GM21390 (cell line): ENCODE measurements around the gene TMC3.
"Not testable (repeated sequence)": the region's sequence is repeated elsewhere in the genome, so short reads cannot be mapped to it uniquely, and the experiment has no call there.

Experiments used
- ATAC-seq: cut with Tn5 transposase; IDR thresholded peaks from one replicate; pipeline ENCODE4 v1.9.1; 2021; ENCODE audit not compliant: unreplicated experiment

Gene TMC3

DNA sequence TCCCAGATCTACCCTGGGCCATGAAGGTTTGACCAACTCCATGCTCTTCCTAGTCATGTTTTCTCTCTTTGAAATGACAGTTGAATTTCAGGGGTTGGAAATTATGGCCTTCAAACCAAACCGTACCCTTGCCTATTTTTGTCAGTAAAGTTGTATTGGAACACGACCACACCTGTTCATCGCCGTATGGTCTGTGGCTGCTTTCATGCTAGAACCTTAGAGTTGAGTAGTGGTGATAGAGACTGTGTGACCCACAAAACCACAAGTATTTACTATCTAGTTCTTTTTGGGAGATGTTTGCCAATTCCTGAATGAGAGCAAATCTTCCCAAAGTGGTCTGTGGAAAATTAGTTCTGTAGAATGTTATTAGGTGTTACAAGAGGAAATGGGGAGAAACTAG, 26.1 kb downstream of the TMC3 start:
- ATAC-seq: no peak

DNA sequence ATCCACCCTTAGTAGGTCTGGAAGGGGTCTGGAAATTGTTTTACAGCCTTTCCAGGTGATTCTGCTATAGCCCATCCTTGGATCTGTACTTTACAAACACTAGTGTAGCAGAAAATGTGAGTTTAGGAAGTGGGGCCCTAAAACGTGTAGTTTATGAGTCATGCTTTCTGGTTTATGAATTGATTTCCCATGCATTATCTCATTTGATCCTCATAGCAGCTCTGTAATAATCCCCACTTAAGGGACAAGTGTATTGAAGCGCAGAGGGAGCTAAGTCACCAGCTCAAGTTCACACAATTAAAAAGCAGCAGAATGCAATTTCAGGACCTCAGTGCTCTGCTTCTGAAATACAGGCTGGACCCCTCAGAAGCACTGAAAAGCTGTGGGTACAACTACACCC, 27.4 kb downstream of the TMC3 start:
- no peak for ATAC-seq

DNA sequence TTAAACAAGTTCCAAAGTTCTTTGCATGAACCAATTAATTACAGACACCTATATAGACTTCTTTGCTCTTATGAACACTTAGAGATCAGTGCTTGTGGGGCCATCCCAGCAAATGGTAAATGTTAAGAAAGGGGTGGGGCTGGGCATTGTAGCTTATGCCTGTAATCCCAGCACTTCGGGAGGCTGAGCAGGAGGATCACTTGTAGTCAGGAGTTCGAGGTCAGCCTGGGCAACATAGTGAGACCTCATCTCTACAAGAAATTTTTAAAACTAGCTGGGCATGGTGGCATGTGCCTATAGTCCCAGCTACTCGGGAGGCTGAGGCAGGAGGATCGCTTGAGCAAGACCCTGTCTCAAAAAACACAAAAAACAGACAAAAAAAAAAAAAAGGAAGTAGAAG, 30.6 kb downstream of the TMC3 start:
- no peak for ATAC-seq

DNA sequence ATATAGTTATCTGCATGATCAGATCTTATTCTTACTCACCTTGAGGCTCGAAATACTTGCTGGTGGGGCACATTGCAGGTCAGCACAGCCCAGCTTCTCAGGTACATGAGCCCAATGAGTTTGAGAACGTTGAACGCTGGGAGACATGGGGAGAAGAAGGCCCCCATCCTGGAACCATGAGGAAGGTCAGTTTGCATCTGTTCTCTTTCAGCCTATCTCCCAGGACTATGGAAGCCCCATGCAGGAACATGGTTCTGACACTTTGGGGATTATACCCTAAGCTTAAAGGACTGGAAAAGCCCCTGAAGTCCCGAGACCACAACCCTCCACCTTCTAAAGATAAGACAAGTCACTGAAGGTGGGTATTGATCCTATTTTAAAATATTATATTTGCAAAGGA, 32.7 kb downstream of the TMC3 start:
- ATAC-seq: no peak

DNA sequence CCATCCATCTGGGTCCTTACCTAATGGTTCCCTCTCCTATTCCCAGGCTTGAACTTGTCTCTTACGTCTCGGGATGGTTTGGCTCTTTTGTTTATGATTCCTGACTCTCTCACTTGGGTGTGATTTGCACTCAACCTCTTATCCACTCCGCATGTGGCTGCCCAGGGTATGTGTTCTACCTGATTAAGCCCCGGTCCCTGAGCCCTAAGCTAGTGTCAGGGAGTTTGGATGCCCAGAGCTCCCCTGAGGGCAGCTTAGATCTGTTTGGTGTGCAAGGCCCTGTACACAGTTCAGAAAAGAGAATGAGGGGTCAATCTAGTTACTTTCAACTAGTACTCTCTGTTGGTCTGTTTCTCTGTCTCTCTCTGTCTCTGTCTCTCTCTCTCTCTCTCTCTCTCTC, 34.2 kb downstream of the TMC3 start:
- ATAC-seq: no peak

DNA sequence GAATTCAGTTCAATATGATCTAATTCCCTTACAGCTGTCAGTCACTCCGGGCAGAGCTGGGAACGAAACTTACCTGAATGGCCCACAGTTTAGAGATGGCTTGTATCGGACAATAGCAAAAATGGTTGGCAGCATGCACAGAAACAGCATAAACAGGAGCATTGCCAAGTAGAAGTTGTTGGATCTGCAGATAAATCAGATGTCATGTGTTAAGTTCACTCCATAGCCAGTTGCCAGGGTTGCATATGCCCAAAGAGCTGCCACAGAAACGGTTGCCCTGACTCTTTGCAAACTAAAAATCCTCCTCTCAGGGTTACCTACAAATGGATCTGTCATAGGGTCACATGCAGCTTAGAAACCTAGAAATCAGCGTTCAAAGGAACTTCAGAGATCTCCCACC, 34.7 kb downstream of the TMC3 start:
- no peak for ATAC-seq

DNA sequence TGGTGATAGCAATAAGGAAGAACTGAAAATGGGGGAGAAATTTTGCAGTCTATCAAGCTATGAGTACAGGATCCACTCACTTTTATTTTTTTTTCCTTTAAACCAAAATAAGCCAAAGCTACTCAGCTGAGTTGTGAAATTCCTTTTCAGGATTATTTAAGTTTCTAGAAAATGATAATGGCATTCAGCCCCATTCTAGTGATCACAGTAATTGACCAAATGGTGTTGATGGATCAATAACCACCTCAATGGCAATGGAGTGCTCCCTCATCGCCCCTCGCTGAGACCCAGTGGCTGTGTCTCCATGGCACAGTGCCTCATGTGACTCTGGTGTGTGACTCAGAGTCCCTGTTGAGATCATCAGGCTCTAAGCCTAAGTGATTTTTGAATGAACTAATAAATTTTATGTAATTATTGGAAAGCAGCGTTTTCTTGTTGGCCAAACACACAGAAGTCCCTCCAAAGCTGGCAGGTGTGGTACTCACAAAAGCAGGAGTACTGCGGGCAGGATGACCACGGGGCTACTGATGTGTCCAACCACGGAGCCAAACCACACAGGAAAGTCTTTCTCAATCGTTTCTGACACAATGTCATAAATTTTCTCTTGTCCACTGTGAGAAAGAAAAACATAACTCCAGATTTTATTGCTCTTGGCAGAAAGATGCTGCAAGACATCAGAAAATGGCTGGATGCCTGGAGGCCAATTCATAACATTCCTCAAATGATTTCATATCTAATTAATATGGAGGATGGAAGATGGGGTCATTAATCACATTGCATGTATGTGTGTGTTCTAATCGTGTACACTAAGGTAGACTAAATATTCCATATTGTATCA, 35.6 kb downstream of the TMC3 start:
- ATAC-seq: no peak

DNA sequence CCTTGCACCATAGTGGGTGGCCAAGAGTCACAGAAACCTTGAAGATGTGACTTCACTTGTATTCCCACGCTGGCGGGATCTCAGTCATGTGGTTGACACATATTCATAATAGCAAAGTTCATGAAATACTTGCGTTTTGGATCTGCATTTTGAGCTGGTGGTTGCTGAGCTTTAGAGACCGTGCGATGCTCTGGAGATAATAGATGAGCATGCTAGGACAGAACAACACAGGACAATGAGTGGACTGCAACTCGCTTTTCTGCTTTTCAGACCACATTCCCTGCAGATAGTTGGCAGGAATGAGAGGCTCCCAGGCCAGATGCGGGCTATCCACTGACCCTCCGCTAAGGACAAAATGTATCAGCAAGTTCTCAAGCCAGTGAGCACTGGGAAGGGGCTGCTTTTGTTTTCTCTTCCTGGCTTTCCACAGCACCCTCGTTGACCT, 36.3 kb downstream of the TMC3 start:
- ATAC-seq: no peak

DNA sequence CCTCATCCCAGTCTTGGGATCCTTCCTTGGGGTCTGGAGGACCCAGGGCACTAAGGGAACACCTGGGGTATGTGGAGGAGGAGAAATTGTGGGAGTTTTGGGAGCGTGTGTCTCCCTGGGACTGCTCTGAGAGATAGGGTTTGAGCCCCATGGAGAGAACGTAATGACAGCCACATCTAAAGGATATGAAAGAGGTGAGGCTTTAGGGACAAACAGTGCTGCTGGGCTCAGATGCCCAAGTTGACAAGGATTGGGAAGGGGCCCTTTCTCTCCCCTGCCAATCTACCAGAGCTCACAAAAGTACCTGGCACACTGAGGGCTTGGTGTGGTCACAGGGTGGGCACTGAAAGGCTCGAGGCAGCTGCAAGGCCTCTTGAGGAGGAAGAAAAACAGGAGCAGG, 36.8 kb downstream of the TMC3 start:
- no peak for ATAC-seq

DNA sequence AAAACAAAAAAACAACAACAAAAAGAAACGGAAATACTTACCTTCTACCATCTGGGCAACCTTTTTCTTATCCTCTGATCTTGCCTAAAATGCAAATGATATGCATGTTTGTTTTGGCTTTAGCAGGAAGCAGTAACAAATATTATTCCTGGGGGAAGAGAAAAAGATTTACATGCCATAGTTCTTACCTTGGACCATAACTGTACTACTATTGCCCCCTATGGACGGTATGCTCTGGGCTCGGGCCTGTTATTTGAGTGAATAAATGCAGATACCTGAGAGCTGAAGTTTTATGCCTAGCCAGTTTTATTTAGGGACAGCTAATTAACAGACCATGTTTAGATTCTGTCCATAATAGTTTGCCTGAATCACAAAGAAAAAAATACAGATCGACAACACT, 37.4 kb downstream of the TMC3 start:
- no peak for ATAC-seq

DNA sequence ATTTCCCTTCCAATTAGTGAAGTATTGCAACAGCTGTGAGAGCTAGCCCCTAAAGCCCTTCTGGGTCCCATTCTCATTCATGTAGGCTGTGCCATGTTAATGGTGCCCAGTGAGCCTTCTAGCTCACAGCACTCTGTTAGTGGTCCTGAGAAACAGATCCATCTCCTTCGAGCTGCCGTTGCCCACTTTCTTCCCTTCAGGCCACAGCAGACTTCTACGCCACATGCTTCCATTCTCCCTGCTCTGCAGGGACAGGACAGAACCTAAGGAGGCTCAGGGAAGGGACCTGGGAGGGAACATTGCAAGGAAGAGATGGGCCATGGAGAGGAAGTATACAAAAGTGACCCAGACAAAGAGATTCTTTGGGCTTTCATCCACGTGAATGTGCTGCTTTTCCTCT, 38.4 kb downstream of the TMC3 start:
- no peak for ATAC-seq

DNA sequence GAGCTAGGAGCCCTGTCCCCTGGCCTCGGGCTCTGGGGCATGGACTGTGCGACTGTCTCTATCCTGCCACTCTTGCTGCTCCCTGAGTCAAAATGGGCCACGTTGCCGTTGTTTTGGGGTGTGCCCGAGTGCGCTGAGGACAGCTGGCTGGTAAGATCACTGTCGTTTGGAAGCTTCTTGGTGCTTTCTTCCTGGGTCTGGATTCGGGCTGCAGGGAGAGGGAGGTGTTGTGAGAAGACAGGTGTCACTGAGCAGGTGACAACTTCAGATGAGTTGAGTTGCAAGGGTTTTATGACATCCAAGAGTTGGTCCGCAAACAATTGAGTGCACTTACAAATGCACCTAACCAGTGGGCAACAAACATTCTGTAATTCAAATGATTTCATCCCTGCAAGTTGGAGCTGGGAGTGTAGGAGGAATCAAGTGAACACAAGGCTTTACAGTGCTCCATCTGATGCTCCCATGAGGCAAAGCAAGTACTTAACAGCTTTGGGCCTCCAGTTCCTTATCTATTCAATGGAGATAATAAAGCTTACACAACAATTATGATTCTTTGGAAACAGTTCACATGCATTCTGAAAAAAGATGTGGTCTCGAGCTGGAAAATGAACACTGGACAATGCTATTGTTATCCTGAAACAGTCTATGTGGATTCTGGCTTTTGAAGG, 39.1 kb downstream of the TMC3 start:
- no peak for ATAC-seq

DNA sequence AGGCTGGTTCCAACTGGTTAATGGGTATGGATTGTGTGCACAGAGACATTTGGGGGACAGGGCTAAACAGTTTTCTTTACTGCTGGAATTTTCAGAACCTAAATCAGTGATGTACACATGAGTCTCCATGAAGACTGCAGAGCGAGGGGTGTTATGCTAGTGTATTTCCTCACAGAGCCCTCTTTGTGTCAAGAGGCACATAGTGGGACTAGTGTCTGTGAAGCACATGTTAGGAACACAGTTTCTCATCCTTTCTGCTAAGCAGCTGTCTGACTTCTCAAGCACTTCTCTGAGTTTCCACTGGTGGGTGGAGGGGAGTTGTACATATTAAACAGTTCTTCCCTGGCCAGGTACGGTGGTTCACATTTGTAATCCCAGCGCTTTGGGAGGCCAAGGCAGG, 40.6 kb downstream of the TMC3 start:
- no peak for ATAC-seq

DNA sequence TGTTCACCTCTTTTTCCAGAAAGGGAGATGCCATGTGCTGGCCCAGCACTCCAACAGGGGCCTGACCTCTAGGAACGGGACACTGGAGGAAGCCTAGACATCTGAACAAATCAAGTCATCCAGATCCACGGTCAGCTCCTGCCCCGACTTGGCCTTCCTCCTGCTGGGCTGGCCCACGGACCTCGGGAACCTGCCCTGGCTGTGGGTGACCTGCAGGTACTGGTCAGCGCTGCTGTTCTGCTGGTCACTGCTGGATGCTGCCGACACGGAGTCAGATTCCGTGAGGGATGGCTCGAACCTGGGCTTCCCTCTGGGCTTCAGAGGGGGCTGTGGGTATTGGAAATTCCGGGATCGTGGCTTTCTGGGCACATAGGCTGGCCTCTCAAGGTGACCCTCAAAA, 41.7 kb downstream of the TMC3 start:
- no peak for ATAC-seq

DNA sequence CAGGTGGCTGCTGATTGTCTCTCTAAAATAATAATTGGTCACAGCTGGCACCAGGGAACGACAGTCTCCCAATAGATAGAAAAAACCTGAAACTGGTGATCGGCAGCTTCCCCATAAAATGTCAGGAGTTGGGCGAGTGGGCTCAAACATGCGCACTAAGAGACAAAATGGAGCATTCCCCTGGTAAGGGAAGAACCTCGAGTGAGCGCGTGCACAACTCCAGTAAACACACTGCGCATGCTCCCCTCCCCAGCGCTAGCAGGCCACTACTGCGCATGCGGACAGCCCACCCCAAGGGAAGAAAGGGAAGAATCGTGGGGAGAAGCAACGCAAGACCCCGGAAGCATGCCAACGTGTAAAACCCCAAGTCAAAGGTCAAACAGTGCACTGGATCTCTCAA, 42.4 kb downstream of the TMC3 start:
- no peak for ATAC-seq

DNA sequence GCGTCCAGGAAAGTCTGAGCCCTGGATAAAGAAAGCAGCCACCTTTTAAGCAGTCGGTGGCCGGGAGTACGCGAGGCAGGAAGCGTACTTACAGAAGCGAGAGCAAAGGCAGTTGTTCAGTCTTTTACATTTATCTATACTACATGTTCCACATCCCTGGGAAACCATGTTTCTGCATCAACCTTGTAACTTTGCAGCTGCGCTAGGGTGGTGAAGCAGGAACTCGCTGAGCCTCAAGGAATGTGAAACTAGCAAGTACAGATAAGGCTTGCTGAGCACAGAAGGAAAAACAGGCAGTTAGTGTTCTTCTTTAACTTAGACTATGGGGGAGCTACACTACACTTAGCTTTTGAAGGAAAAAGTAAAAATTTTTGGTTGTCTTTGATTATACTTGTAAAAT, 42.9 kb downstream of the TMC3 start:
- not testable (repeated sequence) for ATAC-seq

DNA sequence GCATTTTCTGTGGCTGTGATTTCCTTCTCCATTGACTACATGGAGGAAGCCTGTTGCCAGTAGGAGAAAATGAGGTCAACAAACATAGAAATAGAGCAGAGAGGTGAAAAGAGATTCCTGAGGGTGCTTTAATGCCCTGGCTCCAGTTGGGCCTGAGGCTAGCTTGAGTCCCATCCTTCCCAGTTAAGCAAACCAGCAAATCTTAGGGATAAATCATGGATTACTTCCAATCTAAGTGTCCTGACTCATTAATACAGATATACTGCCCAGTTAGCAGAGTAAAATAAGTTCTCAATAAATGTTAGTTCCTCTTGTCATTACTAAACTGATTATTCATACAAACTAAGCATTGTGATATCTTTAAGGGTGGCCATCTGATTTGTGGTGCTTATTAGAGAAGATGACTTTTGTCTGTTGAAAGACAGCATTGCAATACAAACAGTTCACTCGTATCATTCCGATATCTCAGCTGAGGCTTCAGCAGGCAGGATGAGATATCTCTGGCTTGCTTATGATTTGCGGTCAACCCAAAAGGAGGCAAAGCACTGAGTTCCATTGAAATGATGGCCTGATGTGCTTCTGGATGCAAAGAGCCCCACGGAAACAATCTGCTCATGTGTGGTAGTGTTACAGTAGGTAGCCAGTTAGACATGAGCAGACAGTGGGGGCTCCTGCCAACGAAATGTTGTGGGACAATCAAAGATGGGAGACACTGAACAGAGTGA, 43.5 kb downstream of the TMC3 start:
- ATAC-seq: no peak

DNA sequence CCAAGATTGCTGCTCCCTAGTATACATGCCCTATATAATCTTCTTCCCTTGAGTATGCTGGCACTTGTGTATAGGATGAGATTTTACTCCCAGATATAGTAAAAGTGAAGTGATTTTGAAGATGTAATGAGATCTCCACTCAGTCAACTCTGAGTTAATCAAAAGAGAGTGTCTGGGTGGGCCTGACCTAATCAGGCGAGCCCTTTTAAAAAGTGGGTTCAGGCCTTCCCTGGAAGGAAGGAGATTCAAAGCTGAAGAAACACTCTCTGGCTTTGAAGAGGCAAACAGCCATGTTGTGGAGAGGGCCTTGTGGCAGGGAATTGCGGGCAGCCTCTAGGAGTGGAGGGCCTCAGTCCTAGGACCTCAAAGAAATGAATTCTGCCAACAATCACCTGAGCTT, 44.6 kb downstream of the TMC3 start:
- ATAC-seq: no peak

DNA sequence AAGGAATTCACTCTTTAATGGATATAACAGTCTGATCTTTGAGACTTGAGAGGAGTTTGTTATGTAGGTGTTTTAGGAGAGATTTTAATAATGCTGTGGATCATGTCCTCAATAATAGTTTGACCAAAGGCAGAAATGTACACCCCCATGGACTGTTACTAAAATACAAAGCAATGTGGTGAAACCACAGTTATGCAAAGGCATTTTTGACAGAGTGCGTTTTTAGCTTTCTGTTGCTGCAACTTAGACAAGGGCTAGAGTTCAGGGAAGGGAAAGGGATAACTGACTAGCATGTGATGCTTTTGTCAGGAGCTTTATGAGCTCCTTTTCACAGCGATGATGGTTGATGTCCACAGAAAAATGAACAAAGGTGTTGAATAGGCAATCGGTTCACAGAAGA, 46.5 kb downstream of the TMC3 start:
- no peak for ATAC-seq

DNA sequence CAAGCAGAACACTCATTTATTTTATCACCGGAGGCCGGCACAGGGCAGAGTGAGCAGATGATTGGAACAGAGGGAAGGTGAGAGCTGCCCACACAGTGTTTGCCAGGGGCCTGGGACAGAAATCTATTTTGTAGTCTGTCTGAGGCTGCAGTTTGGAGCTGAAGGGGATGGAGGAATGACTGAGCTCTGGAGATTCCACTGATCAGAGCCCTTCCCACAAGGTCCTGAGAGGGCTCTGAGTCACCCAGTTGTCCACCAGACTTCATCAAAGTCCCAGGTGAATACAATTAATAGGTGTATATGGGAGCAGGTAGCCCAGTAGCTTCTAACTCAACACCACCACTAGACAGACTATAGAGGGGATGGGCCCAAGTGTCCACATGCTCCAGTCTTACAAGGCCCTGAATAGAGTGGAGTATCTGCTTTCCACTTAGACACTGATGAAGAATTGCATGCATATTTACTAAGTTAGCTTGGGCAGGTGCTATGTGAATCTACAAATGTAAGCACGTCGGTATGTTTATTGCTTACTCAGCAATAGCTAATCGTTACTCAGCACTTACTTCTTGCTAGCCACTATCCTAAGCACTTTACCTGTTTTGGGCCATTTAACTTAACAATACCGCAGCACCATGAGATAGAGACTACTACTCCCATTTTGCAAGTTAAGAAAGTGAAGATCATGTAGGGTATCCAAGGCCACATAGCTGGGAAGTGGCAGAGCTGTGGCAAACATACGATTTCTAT, 47.4 kb downstream of the TMC3 start:
- no peak for ATAC-seq
